ENCODE data around the gene RTP4.

DNA sequence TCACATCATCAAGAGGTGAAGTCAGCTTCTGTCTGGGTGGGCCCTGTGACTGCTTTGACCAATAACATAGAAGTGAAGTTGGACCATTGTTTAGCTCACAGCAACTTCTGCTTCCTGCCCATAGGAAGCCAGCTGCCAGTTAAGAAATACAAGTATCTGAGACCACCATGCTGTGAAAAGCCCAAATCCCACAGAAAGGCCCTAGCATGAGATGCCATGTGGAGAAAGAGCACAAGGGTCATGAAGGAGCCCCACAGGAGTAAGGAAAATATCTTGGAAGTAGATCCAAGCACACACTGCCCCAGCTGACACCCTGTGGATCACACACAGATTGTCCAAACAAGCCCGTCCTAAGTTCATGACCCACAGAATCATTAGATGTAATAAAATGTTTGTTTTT, 28.5 kb downstream of the RTP4 start:
- TF ChIP-seq, protein P1, sequence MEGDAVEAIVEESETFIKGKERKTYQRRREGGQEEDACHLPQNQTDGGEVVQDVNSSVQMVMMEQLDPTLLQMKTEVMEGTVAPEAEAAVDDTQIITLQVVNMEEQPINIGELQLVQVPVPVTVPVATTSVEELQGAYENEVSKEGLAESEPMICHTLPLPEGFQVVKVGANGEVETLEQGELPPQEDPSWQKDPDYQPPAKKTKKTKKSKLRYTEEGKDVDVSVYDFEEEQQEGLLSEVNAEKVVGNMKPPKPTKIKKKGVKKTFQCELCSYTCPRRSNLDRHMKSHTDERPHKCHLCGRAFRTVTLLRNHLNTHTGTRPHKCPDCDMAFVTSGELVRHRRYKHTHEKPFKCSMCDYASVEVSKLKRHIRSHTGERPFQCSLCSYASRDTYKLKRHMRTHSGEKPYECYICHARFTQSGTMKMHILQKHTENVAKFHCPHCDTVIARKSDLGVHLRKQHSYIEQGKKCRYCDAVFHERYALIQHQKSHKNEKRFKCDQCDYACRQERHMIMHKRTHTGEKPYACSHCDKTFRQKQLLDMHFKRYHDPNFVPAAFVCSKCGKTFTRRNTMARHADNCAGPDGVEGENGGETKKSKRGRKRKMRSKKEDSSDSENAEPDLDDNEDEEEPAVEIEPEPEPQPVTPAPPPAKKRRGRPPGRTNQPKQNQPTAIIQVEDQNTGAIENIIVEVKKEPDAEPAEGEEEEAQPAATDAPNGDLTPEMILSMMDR (conservative IDR thresholded peaks at IDR 0.05; ENCODE audit: low read length), result no peak
- TF ChIP-seq EZH2phosphoT487 (IDR thresholded peaks at IDR 0.05; ENCODE audit: borderline replicate concordance), result no peak
